Activated CD4-positive, CD25-positive, alpha-beta regulatory T cell treated with anti-CD3 and anti-CD28 coated beads, Interleukin-2, amount 50 U/mL, for 16 hours (primary cell): Measurements from ENCODE around the gene JARID2.
"Not testable (repeated sequence)": the region's sequence is repeated elsewhere in the genome, so short reads cannot be mapped to it uniquely, and the experiment has no call there.

Experiments
- DNase-seq: peaks from one replicate; pipeline ENCODE4 v3.0.0-alpha.2; 2020; ENCODE audit warnings: low read depth, low spot score

The JARID2 gene

DNA sequence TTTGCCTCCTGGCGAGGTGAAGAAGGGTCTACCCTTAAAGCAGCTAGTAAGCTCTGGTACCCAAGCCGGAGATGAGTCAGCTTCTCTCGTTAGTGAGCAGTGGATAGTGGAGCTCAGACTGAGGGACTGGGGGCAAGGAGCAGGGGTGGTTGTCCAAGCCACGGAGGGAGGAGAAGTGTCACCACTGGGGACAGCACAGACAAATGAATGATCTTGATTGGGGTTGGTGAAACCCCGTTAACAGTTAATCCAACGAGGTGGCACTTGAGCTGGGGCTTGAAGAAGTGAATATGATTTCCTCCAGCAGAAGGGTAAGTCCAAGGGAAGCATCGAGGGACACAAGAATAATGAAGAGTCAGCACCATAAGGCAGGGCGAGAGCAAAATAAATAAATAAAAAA lies 43.0 kb downstream of the JARID2 start:
- no peak for DNase-seq

- not testable (repeated sequence) for DNase-seq
These were observed 43.6 kb downstream of the JARID2 start for GRCh38 chr6:15289456-15289855.

DNA sequence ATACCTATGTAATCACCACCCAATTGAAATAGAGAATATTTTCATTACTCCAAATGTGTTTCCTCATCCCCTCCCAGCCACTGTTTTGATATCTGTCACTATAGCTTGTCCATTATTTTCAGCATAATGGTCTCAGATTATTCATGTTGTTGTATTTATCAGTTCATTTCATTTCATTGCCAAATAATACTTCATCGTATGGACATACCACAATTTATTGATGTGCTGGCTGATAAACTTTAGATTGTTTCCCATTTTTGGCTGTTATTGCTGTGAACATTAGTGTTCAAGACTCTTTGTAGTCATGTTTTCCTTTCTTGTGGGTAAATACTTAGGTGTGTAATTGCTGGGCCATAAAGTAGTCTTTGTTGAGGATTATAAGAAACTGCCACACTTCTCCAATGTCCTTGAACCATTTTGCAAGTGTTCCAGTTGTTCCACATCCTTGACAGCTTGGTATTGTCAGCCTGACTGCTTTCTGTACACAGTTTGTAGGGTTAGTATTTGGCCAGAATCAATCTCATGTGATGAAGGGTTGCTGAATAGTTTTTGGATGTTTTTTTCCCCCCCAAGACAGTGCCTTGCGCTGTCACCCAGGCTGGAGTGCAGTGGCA lies 44.3 kb downstream of the JARID2 start:
- DNase-seq, result no peak

DNA sequence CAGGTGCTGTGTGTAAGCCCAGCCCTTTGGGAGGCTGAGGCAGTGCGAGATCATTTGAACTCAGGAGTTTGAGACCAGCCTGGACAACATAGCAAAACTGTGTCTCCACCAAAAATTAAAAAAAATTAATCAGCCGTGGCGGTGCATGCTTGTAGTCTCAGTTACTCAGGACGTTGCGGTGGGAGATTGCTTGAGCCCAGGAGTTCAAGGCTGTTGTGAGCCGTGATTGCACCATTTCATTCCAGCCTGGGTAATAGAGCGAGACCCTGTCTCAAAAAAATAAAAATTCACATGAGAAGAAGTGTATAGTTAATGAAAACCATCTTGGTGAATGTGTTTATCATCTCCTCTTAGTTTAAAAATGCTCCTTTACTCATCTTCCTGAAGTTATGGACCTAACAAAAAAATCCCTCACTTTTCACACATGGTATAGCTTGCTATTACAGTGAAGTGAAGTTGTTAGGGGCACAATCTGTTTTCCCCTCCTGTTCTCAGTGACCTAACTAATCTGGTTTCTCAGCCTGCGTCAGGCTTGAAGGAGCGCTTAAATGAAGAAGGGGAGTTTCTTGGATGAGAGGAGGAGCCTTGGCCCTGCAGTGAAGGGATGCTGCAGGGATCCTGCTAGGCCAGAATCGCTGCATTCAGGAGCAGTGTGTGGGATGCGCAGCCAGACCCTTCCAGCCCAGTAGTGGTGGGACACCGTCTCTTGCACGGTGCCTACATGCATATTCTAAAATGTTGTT lies 45.3 kb downstream of the JARID2 start:
- DNase-seq, result no peak

- no peak for DNase-seq
These were observed 46.9 kb downstream of the JARID2 start for GRCh38 chr6:15292721-15293302.

- no peak for DNase-seq
These were observed 47.8 kb downstream of the JARID2 start for GRCh38 chr6:15293674-15294073.

DNA sequence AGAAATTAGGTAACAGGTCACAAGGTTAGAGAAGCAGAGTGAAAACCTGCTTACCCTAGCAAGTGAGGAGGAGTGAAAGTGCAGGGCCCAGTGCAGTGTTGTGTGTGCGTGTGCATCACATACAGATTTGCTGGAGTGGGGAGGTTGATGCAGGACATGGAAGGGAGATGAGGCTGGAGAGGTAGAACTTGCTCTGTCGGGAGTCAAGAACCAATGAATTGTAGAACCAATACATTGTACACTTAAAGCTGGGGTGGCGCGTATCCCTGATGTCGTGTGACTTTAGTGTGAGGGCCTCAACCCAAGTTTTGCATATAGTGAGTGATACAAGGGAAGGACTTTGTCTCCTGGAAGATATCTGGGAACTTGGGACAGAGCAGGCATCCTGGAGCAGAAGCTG lies 48.6 kb downstream of the JARID2 start:
- DNase-seq, result no peak

GRCh38 chr6:15296249-15296648 lies 50.4 kb downstream of the JARID2 start:
- no peak for DNase-seq

- DNase-seq, result no peak
These were observed 50.9 kb downstream of the JARID2 start for GRCh38 chr6:15296735-15297134.

- not testable (repeated sequence) for DNase-seq
These were observed 51.3 kb downstream of the JARID2 start for GRCh38 chr6:15297167-15297566.

DNA sequence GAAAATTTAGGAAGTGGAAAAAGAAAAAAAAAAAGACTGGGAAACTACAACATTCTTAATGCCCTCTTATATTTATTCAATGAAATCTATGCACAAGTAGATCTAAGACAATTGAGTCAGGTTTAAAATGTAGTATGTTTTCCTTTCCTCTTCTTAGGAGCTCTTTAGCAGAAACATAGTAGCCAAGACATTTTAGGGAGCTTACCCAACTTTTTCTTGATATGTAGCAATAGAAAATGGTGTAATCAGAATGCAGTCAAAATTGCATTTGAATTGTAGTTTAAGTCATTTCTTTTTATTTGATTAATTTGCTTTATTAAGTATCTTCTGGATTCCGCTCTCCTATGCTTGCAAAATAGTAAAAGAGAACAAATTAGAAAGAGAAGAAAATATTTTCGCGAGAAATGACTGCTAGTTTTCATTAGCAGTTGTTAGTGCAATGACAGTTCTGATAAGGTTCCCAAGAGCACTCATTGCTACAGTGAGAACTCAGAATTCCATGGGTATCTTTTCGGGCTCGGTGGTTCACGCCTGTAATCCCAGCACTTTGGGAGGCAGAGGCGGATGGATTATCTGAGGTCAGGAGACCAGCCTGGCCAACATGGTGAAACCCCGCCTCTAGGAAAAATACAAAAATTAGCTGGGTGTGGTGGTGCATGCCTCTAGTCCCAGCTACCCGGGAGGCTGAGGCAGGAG lies 52.2 kb downstream of the JARID2 start:
- no peak for DNase-seq

GRCh38 chr6:15299430-15300131 lies 53.7 kb downstream of the JARID2 start:
- no peak for DNase-seq

DNA sequence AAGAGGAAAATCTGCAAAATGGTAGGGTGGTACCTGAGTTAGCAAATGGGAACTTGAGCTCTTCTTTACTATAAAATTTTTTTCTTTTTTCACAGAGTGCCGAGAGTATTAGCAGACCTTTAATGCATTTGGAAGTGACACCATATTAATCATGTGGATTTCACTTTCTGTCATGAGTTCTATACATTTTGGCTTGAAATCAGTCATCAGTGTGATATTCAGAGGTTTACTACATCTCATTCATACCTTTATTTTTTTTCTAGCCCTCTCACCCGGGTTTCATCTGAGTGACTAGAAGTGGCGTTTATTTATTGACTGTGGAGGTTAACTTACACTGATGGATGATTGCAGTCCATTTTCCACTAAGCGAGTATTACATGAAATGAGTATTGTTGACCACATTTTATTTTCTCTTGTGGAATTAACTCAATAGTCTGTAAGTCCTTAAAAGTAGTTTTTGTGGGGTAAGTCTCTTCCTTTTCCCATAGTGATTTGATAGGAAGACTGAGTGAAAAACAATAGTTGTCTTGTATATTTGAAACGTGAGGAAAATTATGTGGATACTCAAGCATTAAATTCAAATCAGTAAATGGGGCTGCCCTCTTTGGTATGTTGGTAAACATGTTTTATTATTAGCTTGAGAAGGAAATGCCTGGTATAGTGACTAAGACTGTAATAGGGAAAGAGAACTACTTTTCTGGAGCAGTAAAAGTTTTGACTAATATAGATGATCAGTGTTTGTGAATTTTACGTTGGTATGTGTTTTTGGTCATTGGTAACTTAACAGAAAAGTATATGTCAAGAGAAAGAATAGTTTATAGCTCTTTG lies 55.5 kb downstream of the JARID2 start:
- no peak for DNase-seq

- DNase-seq, result no peak
These were observed 57.5 kb downstream of the JARID2 start for GRCh38 chr6:15303162-15303919.

- no peak for DNase-seq
These were observed 58.0 kb downstream of the JARID2 start for GRCh38 chr6:15303920-15304291.

DNA sequence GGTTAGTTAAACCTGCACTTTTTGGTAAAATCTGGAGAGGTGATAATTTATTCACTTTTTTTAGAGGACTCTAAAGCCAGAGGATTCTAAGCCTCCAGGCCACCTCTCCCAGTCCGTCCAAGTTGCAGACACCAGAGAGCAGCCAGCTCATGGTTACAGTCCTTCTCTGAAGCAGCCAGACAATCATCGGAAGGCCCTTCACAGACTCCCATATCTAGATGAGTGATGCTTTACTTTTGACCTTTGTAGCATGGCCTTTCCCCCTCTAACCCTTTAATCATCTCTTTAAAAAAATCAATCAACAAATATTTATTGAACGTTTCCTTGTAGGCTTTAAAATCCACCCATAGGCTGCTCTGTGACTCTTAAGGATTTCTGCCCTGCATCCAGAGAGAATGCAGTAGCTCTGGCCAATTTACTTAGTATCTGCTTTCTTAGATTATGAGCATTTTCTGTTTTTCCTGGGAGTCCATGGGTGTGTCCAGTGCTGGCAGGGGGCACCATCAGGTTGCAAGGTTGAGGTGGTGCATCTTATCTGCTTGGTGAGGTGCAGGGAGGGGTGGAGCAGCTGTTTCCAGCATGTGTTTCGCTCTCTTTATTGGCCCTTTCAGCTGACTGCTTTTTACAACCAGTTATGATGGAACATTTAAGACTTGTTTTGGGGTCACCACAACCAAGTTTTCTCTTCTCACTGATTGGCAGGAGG lies 58.6 kb downstream of the JARID2 start:
- DNase-seq, result no peak

DNA sequence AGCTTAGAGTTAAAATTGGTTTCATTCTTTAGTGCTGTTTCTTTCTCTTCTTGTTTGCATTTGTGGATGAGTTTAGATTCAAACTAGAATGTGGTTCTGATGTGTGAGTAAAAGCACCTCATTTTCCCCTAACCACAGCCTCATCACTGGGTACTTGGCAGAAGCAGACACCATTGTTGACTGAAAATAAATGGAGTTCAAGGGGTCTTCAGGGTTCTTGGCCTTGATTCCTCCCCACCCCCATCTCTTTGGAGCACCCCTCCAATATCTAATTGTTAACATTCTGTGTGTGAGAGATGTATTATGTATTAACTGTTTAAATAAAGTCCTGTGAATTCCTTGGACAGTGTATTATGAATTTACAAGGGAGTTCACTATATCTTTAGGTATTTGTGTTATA lies 59.6 kb downstream of the JARID2 start:
- no peak for DNase-seq

- DNase-seq, result no peak
These were observed 60.0 kb downstream of the JARID2 start for GRCh38 chr6:15305909-15306308.

- no peak for DNase-seq
These were observed 62.8 kb downstream of the JARID2 start for GRCh38 chr6:15308435-15309213.
